ENCODE results near the gene THOP1. TPM values are rescaled to one million over a fixed set of nuclear protein-coding genes. Genes with fewer than 3 reads are reported as not detected.
"Not testable (repeated sequence)": the region's sequence is repeated elsewhere in the genome, so short reads cannot be mapped to it uniquely, and the experiment has no call there.

THOP1 gene
- polyA plus RNA-seq, 4 donors: 41.4 to 62.6 (median 42.7) TPM

GRCh38 chr19:2779121-2779740, 6.1 kb upstream of the THOP1 start:
- DNase-seq (ENCODE audit: low read depth in 4 of 4, low spot score in 3 of 4): no peak

GRCh38 chr19:2780284-2780683, 5.0 kb upstream of the THOP1 start:
- no peak for DNase-seq (ENCODE audit: low read depth in 4 of 4, low spot score in 3 of 4)

GRCh38 chr19:2782329-2782935, 2.9 kb upstream of the THOP1 start:
- DNase-seq (ENCODE audit: low read depth in 4 of 4, low spot score in 3 of 4): no peak

- peak; percentile 98 to 99 (median 99) for DNase-seq (ENCODE audit: low read depth in 4 of 4, low spot score in 3 of 4)
Observed at GRCh38 chr19:2782936-2783780, 2.1 kb upstream of the THOP1 start, which contains the start of gene SGTA. Gene SGTA, minus strand, starts transcription at chr19:2783273. Its CDS starts 14,205 bp downstream, at chr19:2769068.

- no peak for DNase-seq (ENCODE audit: low read depth in 4 of 4, low spot score in 3 of 4)
Observed at GRCh38 chr19:2783781-2784145, 1.5 kb upstream of the THOP1 start.

GRCh38 chr19:2787115-2787514, 1.8 kb downstream of the THOP1 start:
- DNase-seq (ENCODE audit: low read depth in 4 of 4, low spot score in 3 of 4): no peak

GRCh38 chr19:2788237-2788636, 2.9 kb downstream of the THOP1 start:
- no peak for DNase-seq (ENCODE audit: low read depth in 4 of 4, low spot score in 3 of 4)

GRCh38 chr19:2790194-2790556, 4.9 kb downstream of the THOP1 start:
- no peak for DNase-seq (ENCODE audit: low read depth in 4 of 4, low spot score in 3 of 4)

GRCh38 chr19:2790557-2791271, 5.4 kb downstream of the THOP1 start:
- no peak for DNase-seq (ENCODE audit: low read depth in 4 of 4, low spot score in 3 of 4)

- DNase-seq (ENCODE audit: low read depth in 4 of 4, low spot score in 3 of 4): no peak
Observed at GRCh38 chr19:2791440-2791839, 6.1 kb downstream of the THOP1 start.

GRCh38 chr19:2791876-2792275, 6.6 kb downstream of the THOP1 start:
- no peak for DNase-seq (ENCODE audit: low read depth in 4 of 4, low spot score in 3 of 4)

- DNase-seq (ENCODE audit: low read depth in 4 of 4, low spot score in 3 of 4): not testable (repeated sequence)
Observed at GRCh38 chr19:2792666-2793065, 7.4 kb downstream of the THOP1 start.

GRCh38 chr19:2793126-2793525, 7.8 kb downstream of the THOP1 start:
- DNase-seq (ENCODE audit: low read depth in 4 of 4, low spot score in 3 of 4): no peak

- DNase-seq (ENCODE audit: low read depth in 4 of 4, low spot score in 3 of 4): no peak
Observed at GRCh38 chr19:2793577-2793976, 8.3 kb downstream of the THOP1 start.

- no peak for DNase-seq (ENCODE audit: low read depth in 4 of 4, low spot score in 3 of 4)
Observed at GRCh38 chr19:2795827-2796658, 10.7 kb downstream of the THOP1 start.

- no peak for DNase-seq (ENCODE audit: low read depth in 4 of 4, low spot score in 3 of 4)
Observed at GRCh38 chr19:2796659-2797266, 11.5 kb downstream of the THOP1 start.

- DNase-seq (ENCODE audit: low read depth in 4 of 4, low spot score in 3 of 4): no peak
Observed at GRCh38 chr19:2797280-2797679, 12.0 kb downstream of the THOP1 start.

- no peak for DNase-seq (ENCODE audit: low read depth in 4 of 4, low spot score in 3 of 4)
Observed at GRCh38 chr19:2798158-2798685, 12.9 kb downstream of the THOP1 start.

- no peak for DNase-seq (ENCODE audit: low read depth in 4 of 4, low spot score in 3 of 4)
Observed at GRCh38 chr19:2798733-2799132, 13.4 kb downstream of the THOP1 start.

Measured in right renal pelvis (tissue), 4 donors.